Neural progenitor cell (in vitro differentiated cells): Measurements from ENCODE around the gene CXCL1. TPM values are rescaled to one million over a fixed set of nuclear protein-coding genes. Genes with fewer than 3 reads are reported as not detected.

Experiments
- DNase-seq: peaks from one replicate; pipeline ENCODE4 v3.0.0-alpha.2; 2016; ENCODE audit warnings: low spot score
- H2AFZ ChIP-seq: fragments of 200-600 bp; sonication (generic); replicated peaks from 2 replicates; pipeline ENCODE4 v1.6.1; 2016; ENCODE audit warnings: antibody characterized with exemption
- H3F3A ChIP-seq: fragments of 200-600 bp; sonication (generic); 2 replicates; pipeline ENCODE4 v1.6.1; 2016; ENCODE audit warnings: antibody characterized with exemption, low read depth
- H3K27ac ChIP-seq: fragments of 200-600 bp; sonication (generic); 2 replicates; pipeline ENCODE4 v1.5.1; 2016; ENCODE audit warnings: mild to moderate bottlenecking
- H3K27me3 ChIP-seq: fragments of 200-600 bp; sonication (generic); 2 replicates; pipeline ENCODE4 v1.6.1; 2016; ENCODE audit warnings: mild to moderate bottlenecking, moderate library complexity
- H3K36me3 ChIP-seq: fragments of 200-600 bp; sonication (generic); 2 replicates; pipeline ENCODE4 v1.5.1; 2016
- H3K4me1 ChIP-seq: fragments of 200-600 bp; sonication (generic); 2 replicates; pipeline ENCODE4 v1.6.1; 2016; ENCODE audit warnings: mixed run types
- H3K4me2 ChIP-seq: fragments of 200-600 bp; sonication (generic); 2 replicates; pipeline ENCODE4 v1.6.1; 2016
- H3K4me3 ChIP-seq: fragments of 200-600 bp; sonication (generic); 2 replicates; pipeline ENCODE4 v1.5.1; 2016
- H3K79me2 ChIP-seq: fragments of 200-600 bp; sonication (generic); 2 replicates; pipeline ENCODE4 v1.6.1; 2016; ENCODE audit warnings: low read depth
- H3K9ac ChIP-seq: fragments of 200-600 bp; sonication (generic); 2 replicates; pipeline ENCODE4 v1.6.1; 2016
- H3K9me3 ChIP-seq: fragments of 200-600 bp; sonication (generic); 2 replicates; pipeline ENCODE4 v1.5.1; 2016; ENCODE audit warnings: low read depth
- H4K20me1 ChIP-seq: fragments of 200-600 bp; sonication (generic); 2 replicates; pipeline ENCODE4 v1.6.1; 2016; ENCODE audit warnings: low read depth
- H3K27ac Mint-ChIP-seq: 3 replicates; pipeline ENCODE4 v1.8.0; 2021; ENCODE audit warnings: mixed read lengths
- H3K27me3 Mint-ChIP-seq: 2 replicates; pipeline ENCODE4 v1.8.0; 2022; ENCODE audit warnings: low read depth, mild to moderate bottlenecking, inconsistent platforms, moderate library complexity, mixed read lengths; ENCODE audit not compliant: insufficient read depth
- H3K36me3 Mint-ChIP-seq: 3 replicates; pipeline ENCODE4 v1.8.0; 2021; ENCODE audit warnings: mixed read lengths
- H3K4me1 Mint-ChIP-seq: 3 replicates; pipeline ENCODE4 v1.8.0; 2021; ENCODE audit warnings: mixed read lengths
- H3K4me3 Mint-ChIP-seq: 3 replicates; pipeline ENCODE4 v1.8.0; 2021; ENCODE audit warnings: mild to moderate bottlenecking, moderate library complexity, mixed read lengths
- H3K9me3 Mint-ChIP-seq: 3 replicates; pipeline ENCODE4 v1.8.0; 2020; ENCODE audit warnings: mixed read lengths
- CTCF ChIP-seq: fragments of 200-600 bp; sonication (generic); IDR thresholded peaks from 2 replicates; pipeline ENCODE4 v1.5.1; 2017; ENCODE audit warnings: antibody characterized with exemption, mild to moderate bottlenecking
- EZH2 ChIP-seq: fragments of 200-600 bp; sonication (generic); IDR thresholded peaks from 2 replicates; pipeline ENCODE4 v1.6.1; 2017; ENCODE audit warnings: antibody characterized with exemption, mild to moderate bottlenecking, moderate library complexity
- EZH2phosphoT487 ChIP-seq: fragments of 200-600 bp; sonication (generic); IDR thresholded peaks from 2 replicates; pipeline ENCODE4 v1.6.1; 2017; ENCODE audit warnings: antibody characterized with exemption
- total RNA-seq: library from RNA; depleted of rRNA; stranded (reverse); fragments of >200 nt; gene quantifications from 2 replicates; pipeline ENCODE4 v1.2.3, GENCODE V29; 2015; ENCODE audit warnings: low replicate concordance

CXCL1 gene
- total RNA-seq, 1 donor from 2014 or later: not detected

DNA sequence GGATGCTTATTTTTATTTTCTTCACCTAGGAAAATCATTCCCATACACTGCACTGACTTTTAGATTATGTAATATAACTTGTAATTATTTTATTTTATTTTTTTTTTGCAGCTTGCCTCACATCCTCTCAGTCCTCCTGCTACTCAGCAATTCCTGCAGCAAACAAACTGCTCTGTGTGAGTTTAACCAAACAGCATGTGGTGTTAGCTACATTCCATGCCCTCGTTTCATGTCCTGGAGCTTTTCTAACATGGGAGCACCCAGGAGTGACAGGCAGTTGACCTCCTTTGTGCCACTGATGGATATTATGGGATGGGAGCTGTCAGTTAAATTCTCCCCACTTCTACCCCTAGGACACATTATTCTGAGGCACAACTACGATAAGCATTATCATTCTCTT, 24.8 kb downstream of the CXCL1 start:
- peaks cover 8% of the 10 kb centered on the region for H3K4me1 Mint-ChIP-seq

DNA sequence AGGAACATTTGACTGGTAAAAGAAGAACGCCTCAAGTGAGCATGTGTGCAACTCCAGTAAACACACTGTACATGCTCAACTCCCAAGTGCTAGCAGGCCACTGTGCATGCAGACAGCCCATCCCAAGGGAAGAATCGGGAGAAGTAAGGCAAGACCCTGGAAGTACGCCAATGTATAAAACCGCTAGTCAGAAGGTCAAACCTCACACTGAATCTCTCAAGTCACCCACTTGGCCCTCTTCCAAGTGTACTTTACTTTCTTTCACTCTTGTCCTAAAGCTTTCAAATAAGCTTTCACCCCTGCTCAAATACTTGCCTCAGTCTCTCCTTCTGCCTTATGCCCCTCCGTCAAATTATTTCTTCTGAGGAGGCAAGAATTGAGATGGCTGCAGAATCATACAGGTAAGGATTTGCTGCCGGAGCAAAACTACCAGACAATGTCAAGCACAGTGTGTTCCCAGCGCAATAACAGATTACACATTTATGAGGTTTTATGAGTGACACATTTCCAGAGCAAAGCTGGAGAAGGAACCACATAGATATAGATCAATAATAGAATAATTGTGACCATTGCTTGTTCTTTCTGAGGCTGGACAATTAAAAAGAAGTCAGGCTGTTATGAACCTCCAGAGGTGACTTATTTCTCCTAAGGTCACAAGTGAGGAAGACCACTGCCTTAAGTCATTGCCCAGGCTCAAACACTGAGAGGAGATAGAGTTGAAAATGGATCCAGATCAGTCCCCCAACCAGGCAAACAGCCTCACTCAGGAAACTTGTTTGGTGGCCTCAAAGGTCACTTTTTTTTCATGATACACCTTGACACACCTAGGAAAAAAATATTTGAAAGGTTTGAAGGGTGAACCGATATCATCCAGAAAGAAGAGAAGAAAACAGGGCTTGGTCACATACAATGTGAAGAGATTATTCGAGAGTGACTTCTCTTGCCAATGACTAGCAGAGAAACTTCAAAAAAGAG, 26.3 kb downstream of the CXCL1 start:
- Mint-ChIP-seq H3K36me3 (no peaks in the 10 kb centered on the region), H3K27me3 (peaks cover 2% of the 10 kb centered on the region), H3K9me3 (no peaks in the 10 kb centered on the region), H3K4me3 (no peak overlapping the region), H3K27ac (no peak overlapping the region), H3K4me1 (peaks cover 8% of the 10 kb centered on the region)
- H3K36me3 ChIP-seq: no peaks in the 10 kb centered on the region
- H3K27me3 ChIP-seq: no peaks in the 10 kb centered on the region
- no peak overlapping the region for H3K27ac ChIP-seq
- H3K4me3 ChIP-seq: no peak overlapping the region
- H3F3A ChIP-seq: no peaks in the 10 kb centered on the region
- no peaks in the 10 kb centered on the region for H4K20me1 ChIP-seq
- no peak for DNase-seq
- H2AFZ ChIP-seq: no peak overlapping the region
- no peak for TF ChIP-seq CTCF
- TF ChIP-seq EZH2phosphoT487: no peak
- no peak for TF ChIP-seq EZH2
- H3K4me2 ChIP-seq: no peak overlapping the region
- H3K79me2 ChIP-seq: no peaks in the 10 kb centered on the region
- H3K4me1 ChIP-seq: no peaks in the 10 kb centered on the region
- H3K9ac ChIP-seq: no peak overlapping the region
- no peaks in the 10 kb centered on the region for H3K9me3 ChIP-seq

More for the DNA sequence above, 24.8 kb downstream of the CXCL1 start:
- Mint-ChIP-seq H3K27me3 (peaks cover 2% of the 10 kb centered on the region), H3K4me3 (no peak overlapping the region), H3K27ac (no peak overlapping the region), H3K36me3 (no peaks in the 10 kb centered on the region), H3K9me3 (no peaks in the 10 kb centered on the region)
- no peak overlapping the region for H3K9ac ChIP-seq
- no peaks in the 10 kb centered on the region for H4K20me1 ChIP-seq
- no peak overlapping the region for H3K27ac ChIP-seq
- H3K27me3 ChIP-seq: no peaks in the 10 kb centered on the region
- H3K9me3 ChIP-seq: no peaks in the 10 kb centered on the region
- H3K79me2 ChIP-seq: no peaks in the 10 kb centered on the region
- no peak for DNase-seq
- H2AFZ ChIP-seq: no peak overlapping the region
- H3K36me3 ChIP-seq: no peaks in the 10 kb centered on the region
- H3K4me2 ChIP-seq: no peak overlapping the region
- no peak overlapping the region for H3K4me3 ChIP-seq
- TF ChIP-seq EZH2 (no peak), CTCF (no peak), EZH2phosphoT487 (no peak)
- no peaks in the 10 kb centered on the region for H3K4me1 ChIP-seq
- H3F3A ChIP-seq: no peaks in the 10 kb centered on the region

DNA sequence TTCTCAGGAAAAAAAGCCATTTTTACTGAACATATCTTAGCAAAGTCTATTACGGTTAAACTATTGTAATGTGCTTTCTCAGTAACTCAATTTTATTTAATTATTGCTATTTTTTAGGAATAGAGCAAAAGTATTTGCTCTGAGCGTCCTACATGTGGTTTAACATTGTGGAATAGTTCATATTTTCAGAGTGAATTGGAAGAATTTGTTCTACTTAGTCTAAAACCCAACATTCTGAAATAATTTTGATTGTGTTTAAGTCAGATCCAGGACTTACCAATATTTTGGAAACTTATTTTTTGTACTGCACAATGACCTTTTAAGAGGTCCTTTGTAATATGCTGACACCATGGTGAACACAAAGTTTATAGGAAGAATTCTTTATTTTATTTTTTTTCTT, 27.2 kb downstream of the CXCL1 start:
- Histone ChIP-seq H2AFZ (no peak overlapping the region), H3K79me2 (no peaks in the 10 kb centered on the region), H3K4me2 (no peak overlapping the region), H3K27ac (no peak overlapping the region), H3K27me3 (no peaks in the 10 kb centered on the region), H3K36me3 (no peaks in the 10 kb centered on the region), H3K4me3 (no peak overlapping the region), H3K9me3 (no peaks in the 10 kb centered on the region), H4K20me1 (no peaks in the 10 kb centered on the region), H3K4me1 (no peaks in the 10 kb centered on the region), H3K9ac (no peak overlapping the region), H3F3A (no peaks in the 10 kb centered on the region)
- TF ChIP-seq EZH2: no peak
- TF ChIP-seq EZH2phosphoT487: no peak
- TF ChIP-seq CTCF: no peak
- Mint-ChIP-seq H3K4me3 (no peak overlapping the region), H3K27ac (no peak overlapping the region), H3K4me1 (peaks cover 13% of the 10 kb centered on the region), H3K9me3 (no peaks in the 10 kb centered on the region), H3K36me3 (no peaks in the 10 kb centered on the region), H3K27me3 (peaks cover 4% of the 10 kb centered on the region)
- no peak for DNase-seq
